ENCODE results near the gene LRP1B. TPM values are rescaled to one million over a fixed set of nuclear protein-coding genes. Genes with fewer than 3 reads are reported as not detected.

The LRP1B gene
- polyA plus RNA-seq, 12 donors = 2.1 to 3.6 (median 3.0) TPM; not detected in 2

- DNase-seq = no peak
These were observed 612.9 kb downstream of the LRP1B start for GRCh38 chr2:141517852-141518421.

DNA sequence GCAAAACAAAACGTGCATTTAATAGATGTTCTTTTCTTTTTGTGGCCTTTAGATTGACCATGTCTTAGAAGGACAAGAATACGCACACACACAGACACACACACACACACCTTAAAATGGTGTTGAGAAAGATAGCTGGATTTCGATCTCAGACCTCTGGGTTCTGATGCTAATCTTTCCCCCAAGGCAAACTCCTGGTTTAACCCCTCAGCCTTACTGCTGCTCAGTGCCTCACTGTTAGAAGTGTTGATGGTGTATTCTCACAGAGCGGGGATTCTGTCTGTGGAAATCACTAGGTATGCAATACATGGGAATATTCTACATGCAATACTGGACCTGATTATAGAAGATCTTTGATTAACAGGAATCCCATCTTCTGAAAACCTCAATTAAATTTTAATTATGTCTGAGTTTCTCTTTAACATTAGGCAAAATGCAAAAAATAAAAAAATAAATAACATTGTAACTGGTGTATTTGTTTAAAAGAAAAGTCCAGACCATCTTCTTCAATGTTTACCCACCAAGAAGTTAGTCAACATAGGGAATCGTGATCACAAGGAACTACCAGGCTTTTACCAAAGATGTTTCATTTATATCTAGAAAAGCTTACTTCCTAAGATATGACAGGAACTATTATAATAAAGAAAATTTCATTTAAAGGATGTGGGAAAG is 613.5 kb downstream of the LRP1B start:
- DNase-seq = no peak

GRCh38 chr2:141515931-141516330 is 614.9 kb downstream of the LRP1B start:
- no peak for DNase-seq

GRCh38 chr2:141513853-141514252 is 617.0 kb downstream of the LRP1B start:
- DNase-seq = no peak

GRCh38 chr2:141508806-141509595 is 621.8 kb downstream of the LRP1B start:
- DNase-seq = no peak

DNA sequence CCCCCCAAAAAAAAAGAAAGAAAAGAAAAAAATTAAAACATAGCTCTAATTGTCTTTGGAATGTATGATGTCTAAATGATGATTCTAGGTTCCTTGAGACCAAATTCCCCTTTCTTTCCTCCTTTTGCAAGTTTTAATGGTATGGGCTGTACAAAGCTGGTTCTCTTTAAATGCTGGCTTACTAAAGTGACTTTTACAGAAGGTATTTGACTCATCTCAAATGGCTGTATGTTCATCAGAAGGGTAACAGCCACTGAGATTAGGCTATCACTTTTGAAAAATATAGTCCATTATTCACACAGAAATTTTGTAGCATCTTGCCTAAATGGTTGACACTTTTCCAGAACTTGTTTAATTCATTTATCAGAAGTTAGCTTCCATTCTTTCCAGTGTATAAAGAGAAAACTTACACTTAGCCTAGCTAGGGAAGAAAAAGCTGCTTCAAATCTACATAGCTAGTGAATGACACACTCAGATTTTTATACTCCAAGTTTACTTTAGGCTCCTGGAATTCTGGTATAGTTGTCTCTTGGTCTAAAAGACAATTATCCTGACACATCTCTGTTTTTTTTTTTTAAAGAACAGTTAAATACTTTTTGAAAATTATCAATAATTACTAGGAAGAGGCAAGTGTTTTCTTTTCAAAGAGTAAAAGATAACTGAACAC is 622.6 kb downstream of the LRP1B start:
- DNase-seq = no peak

GRCh38 chr2:141506135-141506534 is 624.7 kb downstream of the LRP1B start:
- DNase-seq = no peak

- DNase-seq = no peak
These were observed 629.1 kb downstream of the LRP1B start for GRCh38 chr2:141501752-141502151.

GRCh38 chr2:141499123-141499522 is 631.7 kb downstream of the LRP1B start:
- no peak for DNase-seq

DNA sequence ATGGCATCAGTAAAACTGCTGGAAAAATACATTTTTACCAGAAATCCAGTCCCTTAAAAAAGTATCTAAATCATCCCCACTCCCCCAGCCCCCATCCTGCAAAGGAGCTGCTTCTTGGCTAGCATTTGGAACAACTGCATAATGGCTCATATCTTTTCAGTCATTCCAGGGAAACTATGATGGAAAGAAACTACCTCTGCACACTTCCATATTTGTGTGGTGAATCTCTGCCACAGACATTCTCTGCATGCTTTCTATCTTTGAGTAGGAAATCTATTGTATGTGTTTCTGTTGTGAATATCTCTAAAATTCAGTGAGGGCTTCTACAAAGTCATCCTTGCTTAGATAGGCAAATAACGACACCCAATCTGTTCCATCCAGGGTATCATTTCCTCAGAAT is 632.3 kb downstream of the LRP1B start:
- no peak for DNase-seq

DNA sequence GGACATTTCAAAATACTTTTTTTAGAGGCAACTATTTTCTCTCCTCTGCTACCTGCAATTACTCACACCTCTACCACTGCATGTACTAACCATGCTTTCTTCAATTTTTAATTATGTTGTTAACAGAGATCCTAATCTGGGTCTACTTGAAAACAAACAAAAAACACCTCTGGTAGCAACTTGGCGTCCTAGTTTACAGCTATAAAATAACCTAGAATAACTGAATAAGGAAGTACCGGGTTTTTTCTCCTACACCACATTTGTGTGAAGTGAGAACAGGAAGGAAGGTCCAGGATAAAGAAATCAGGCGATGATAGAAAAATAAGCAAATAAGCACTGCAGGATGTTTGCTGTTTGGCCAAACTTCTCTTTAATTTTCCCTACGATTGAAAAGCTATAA is 633.5 kb downstream of the LRP1B start:
- no peak for DNase-seq

GRCh38 chr2:141496810-141497209 is 634.0 kb downstream of the LRP1B start:
- DNase-seq = no peak

- no peak for DNase-seq
These were observed 636.9 kb downstream of the LRP1B start for GRCh38 chr2:141493936-141494335.

GRCh38 chr2:141492816-141493215 is 638.0 kb downstream of the LRP1B start:
- DNase-seq = no peak

DNA sequence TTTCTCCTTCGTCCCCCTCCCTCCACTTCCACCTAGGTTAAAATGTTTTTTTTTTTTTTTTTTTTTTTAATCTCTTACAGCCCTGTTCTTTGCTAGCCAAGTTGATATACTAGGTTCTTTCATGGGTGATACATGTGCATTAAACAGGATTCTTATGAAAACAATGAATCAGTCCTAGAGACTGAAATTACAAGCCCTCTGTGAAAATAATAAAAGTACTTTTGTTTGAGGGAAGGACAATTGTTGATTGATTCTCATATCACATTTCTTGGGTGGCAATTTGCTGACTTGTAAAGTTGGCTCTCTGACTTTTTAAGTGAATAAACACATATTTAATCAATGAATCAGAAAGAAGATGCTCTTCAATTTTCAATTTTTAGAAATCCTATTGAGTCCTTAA is 639.9 kb downstream of the LRP1B start:
- no peak for DNase-seq

DNA sequence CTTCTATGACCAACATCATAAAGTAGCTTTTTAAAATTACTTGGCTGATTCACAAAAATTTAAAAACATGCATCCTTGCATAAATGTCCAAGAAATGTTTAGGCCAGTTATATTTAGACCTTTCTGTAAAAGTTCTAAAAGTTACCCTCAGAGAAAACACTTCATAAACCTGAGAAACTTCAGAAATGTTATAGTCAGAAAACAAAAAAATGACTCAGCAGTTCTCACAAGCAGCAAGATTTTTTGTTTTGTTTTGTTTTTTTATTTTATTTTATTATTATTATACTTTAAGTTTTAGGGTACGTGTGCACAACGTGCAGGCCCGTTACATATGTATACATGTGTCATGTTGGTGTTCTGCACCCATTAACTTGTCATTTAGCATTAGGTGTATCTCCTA is 648.1 kb downstream of the LRP1B start:
- no peak for DNase-seq

- DNase-seq = no peak
These were observed 655.0 kb downstream of the LRP1B start for GRCh38 chr2:141475801-141476200.

GRCh38 chr2:141468761-141469160 is 662.1 kb downstream of the LRP1B start:
- no peak for DNase-seq

- DNase-seq = no peak
These were observed 663.5 kb downstream of the LRP1B start for GRCh38 chr2:141467331-141467730.

DNA sequence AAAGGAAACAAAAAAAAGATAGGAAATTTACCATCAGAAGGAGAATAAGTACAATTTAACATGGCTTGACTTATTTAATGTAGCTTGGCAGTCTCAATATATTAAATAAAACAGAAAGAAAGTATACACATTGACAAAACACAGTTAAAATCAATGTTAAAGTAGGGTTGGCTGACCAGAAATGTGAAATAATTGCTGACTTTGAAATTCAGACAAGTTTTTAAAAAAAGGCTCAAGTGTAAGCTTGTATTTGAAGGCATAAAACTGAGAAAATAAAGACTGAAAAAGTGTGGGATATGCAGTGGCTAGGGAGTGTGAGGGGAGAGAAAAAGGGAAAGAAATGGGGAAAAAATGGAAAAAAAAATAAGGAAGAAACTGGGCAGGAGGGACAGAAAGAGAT is 665.8 kb downstream of the LRP1B start:
- DNase-seq = no peak

GRCh38 chr2:141458351-141458750 is 672.5 kb downstream of the LRP1B start:
- DNase-seq = no peak

DNA sequence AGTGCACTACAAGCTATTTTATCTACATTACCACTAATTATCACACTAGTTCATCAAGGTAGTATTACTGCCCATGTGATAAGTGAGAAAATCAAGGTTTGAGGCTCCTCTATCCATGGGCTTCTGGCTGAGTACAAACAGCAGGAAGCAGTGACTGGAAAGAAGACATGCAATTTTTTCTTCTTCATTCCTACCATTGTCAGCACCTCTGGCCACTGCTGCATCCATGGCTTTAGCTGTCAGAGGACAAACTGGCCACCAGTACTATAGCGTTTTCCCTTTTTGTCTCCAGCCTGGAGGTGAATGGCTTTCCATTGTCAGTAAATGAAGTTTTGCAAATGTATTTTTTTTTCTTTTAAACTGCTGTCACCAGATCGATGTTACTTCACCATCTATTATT is 674.9 kb downstream of the LRP1B start:
- DNase-seq = no peak
